Measurements from ENCODE around the gene TSC2. TPM values are rescaled to one million over a fixed set of nuclear protein-coding genes. Genes with fewer than 3 reads are reported as not detected.

Gene TSC2
- total and polyA plus RNA-seq, 2 of the 13 experiments (the other 11 are each of a cell fraction or from before 2014, with no cell fraction given) = 19.6 to 40.4 TPM

DNA sequence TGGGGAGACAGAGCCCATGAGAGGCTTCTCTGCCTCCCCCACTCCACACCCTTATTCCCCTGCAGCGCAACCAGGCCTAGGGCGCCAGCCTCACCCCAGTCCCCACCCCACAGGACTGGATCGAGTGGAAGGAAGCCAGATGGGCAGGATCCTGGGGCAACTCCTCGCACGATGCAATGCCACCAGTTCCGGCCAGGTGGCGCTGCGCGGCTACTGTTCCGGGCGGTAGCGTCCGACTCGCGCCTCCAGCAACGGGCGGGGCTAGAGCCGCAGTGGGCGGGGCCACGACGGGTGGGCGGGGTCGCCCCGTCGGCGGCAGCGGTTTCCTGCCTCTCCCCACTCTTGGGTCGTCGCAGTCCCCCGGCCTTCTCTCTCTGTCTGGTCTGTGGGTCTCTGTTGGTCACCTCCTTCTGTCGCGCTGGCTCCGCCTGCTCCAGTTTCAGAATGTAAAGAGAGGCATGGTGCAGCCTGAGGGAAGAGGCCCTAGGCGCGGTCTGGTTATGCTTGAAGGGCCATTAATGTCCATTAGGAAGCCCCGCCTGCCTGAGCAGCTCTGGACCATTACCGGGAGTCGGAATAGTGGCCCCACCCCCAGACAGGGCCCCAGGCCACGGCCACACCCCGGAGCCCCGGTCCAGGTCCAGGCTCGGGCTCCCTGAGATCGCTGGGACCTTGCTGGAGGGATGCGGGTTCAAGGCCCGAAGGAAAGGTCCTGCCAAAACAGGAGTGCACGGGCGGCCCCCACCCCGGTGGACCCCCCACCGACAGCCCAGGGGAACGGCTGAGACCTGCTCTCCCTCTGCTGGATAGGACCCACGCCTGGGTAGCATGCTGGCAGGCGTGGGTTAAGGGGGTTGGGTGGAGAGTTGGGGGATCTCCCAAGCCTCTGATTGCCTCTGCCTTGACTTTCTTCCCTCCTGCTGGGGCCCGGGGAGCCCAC, 24.4 kb upstream of the TSC2 start:
- no peaks in the 10 kb centered on the region for H3K9me3 ChIP-seq (ENCODE audit: low read length)
- H3K27ac ChIP-seq (ENCODE audit: extremely low read length, insufficient read depth, low read length) = no peak overlapping the region
- FAIRE-seq (peak; percentile 63), ATAC-seq (peak; percentile 55), DNase-seq (ENCODE audit: low spot score) (peak; percentile 75)
- ChIA-PET POLR2A (interaction anchor here (0.7 to 6.2 kb wide), 10 partner anchors 8 to 132 kb away, joined by 3 to 62 read pairs (median 6); partner anchors contain the start of genes NTHL1, RPS2, TRAF7 and TSC2), CTCF (ENCODE audit: low intra/inter-chr PET ratio, low total read pairs) (interaction anchor here (1.5 to 1.9 kb wide), 3 partner anchors 24 to 117 kb away, joined by 7 to 15 read pairs (median 9); partner anchors contain the start of genes NTHL1 and TSC2)
- H3K4me1 ChIP-seq (ENCODE audit: insufficient read depth, low read length) = peaks cover 70% of the 10 kb centered on the region
- 0 out of 2 replicates have a peak, but pooled peaks cover 6% of the 10 kb centered on the region for H4K20me1 ChIP-seq (ENCODE audit: insufficient read depth, low read length)
- peaks cover 3% of the 10 kb centered on the region for H3K79me2 ChIP-seq (ENCODE audit: insufficient read depth, low read length)
- H3K36me3 ChIP-seq (replicated peaks in 1 of 2; ENCODE audit: control insufficient read depth in 1 of 2, insufficient read depth in 2 of 2, low read length in 2 of 2) = no peaks in the 10 kb centered on the region
- H3K27me3 ChIP-seq (ENCODE audit: control insufficient read depth in 1 of 2, insufficient read depth in 2 of 2, low read length in 2 of 2) = peaks cover 3 to 29% of the 10 kb centered on the region in 2 experiments; a peak in 4 of 5 replicates
- H3K4me3 ChIP-seq (replicated peaks in 1 of 3; ENCODE audit: insufficient read depth in 1 of 3, low read depth in 2 of 3, low read length in 3 of 3) = peak overlapping the region; percentile 42 to 68 (median 49); a peak in 5 of 6 replicates
- H3K4me2 ChIP-seq (ENCODE audit: low read depth, low read length) = peak overlapping the region; percentile 84
- H2AFZ ChIP-seq (ENCODE audit: low read length) = no peak overlapping the region
- H3K9ac ChIP-seq (ENCODE audit: insufficient read depth, low read depth, low read length) = peak overlapping the region; percentile 58
- BruUV-seq (replicated peaks) = no TSS peak
- in situ Hi-C loops (cut with HindIII; ENCODE audit: extremely low pct_ligation_motif_present, low pct_unique_long_range_greater_than_20kb) = loop anchor here (5.0 kb wide), 3 partner anchors 34 to 124 kb away; partner anchors contain the start of gene RAB26
- intact Hi-C loops (cut with micrococcal nuclease; ENCODE audit: unreplicated experiment) = loop anchor here (1.0 kb wide), 2 partner anchors 33 to 130 kb away; no protein-coding TSS in a partner anchor
- WGBS (ENCODE audit: low lambda C conversion rate) = 1% methylated on average over 15 of the region's 53 CpGs
- TF ChIP-seq, protein P1, sequence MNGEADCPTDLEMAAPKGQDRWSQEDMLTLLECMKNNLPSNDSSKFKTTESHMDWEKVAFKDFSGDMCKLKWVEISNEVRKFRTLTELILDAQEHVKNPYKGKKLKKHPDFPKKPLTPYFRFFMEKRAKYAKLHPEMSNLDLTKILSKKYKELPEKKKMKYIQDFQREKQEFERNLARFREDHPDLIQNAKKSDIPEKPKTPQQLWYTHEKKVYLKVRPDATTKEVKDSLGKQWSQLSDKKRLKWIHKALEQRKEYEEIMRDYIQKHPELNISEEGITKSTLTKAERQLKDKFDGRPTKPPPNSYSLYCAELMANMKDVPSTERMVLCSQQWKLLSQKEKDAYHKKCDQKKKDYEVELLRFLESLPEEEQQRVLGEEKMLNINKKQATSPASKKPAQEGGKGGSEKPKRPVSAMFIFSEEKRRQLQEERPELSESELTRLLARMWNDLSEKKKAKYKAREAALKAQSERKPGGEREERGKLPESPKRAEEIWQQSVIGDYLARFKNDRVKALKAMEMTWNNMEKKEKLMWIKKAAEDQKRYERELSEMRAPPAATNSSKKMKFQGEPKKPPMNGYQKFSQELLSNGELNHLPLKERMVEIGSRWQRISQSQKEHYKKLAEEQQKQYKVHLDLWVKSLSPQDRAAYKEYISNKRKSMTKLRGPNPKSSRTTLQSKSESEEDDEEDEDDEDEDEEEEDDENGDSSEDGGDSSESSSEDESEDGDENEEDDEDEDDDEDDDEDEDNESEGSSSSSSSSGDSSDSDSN (CRISPR knock-in tag; IDR thresholded peaks at IDR 0.05) = peak; percentile 3; the same call in 1 of the 2 replicates
- TF ChIP-seq, protein P2, sequence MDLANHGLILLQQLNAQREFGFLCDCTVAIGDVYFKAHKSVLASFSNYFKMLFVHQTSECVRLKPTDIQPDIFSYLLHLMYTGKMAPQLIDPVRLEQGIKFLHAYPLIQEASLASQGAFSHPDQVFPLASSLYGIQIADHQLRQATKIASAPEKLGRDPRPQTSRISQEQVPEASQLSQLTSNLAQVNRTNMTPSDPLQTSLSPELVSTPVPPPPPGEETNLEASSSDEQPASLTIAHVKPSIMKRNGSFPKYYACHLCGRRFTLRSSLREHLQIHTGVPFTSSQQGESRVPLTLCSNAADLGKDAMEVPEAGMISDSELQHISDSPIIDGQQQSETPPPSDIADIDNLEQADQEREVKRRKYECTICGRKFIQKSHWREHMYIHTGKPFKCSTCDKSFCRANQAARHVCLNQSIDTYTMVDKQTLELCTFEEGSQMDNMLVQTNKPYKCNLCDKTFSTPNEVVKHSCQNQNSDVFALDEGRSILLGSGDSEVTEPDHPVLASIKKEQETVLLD (CRISPR knock-in tag; IDR thresholded peaks at IDR 0.05; ENCODE audit: low read depth) = no peak
- TF ChIP-seq ZNF75D (CRISPR knock-in tag; IDR thresholded peaks at IDR 0.05; ENCODE audit: borderline replicate concordance) = no peak
- TF ChIP-seq NFE2 (CRISPR knock-in tag; IDR thresholded peaks at IDR 0.05) = no peak
- no peak for TF ChIP-seq HNRNPUL1 (IDR thresholded peaks at IDR 0.05; ENCODE audit: low read depth, low read length)
- no peak for TF ChIP-seq KLF15 (CRISPR knock-in tag; IDR thresholded peaks at IDR 0.05; ENCODE audit: borderline replicate concordance)
- TF ChIP-seq, protein P3, sequence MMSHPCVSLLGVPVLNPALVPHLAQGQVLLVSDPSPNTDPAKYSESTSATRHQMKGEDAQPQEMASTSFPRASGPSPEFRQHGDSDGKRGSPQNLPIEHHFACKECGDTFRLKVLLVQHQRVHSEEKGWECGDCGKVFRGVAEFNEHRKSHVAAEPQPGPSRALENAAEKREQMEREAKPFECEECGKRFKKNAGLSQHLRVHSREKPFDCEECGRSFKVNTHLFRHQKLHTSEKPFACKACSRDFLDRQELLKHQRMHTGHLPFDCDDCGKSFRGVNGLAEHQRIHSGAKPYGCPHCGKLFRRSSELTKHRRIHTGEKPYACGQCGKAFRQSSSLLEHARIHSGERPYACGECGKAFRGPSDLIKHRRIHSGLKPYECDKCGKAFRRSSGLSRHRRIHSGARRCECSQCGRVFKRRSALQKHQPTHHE (CRISPR knock-in tag; IDR thresholded peaks at IDR 0.05; ENCODE audit: borderline replicate concordance) = no peak
- no peak for TF ChIP-seq TRIM24 (CRISPR knock-in tag; IDR thresholded peaks at IDR 0.05)
- 0 out of 2 replicates have a peak, but pooled peaks have one; percentile 17 for TF ChIP-seq ZNF331 (CRISPR knock-in tag; IDR thresholded peaks at IDR 0.05)
- TF ChIP-seq DR1 (CRISPR knock-in tag; IDR thresholded peaks at IDR 0.05) = no peak; the same call in 1 of the 2 replicates
- TF ChIP-seq KLF13 (CRISPR knock-in tag; IDR thresholded peaks at IDR 0.05) = no peak
- TF ChIP-seq ZNF652 (CRISPR knock-in tag; IDR thresholded peaks at IDR 0.05; ENCODE audit: borderline replicate concordance, low read depth) = no peak
- no peak for TF ChIP-seq ZFP36L2 (CRISPR knock-in tag; IDR thresholded peaks at IDR 0.05)
- TF ChIP-seq ZBTB26 (CRISPR knock-in tag; IDR thresholded peaks at IDR 0.05; ENCODE audit: borderline replicate concordance) = no peak; the same call in 1 of the 2 replicates
